K562 (cell line): Measurements from ENCODE around the gene PARP11. TPM values are rescaled to one million over a fixed set of nuclear protein-coding genes. Genes with fewer than 3 reads are reported as not detected.

ENCODE experiments used
- ATAC-seq: fragments of 200-7000 bp; cut with Tn5 transposase; 3 replicates; pipeline ENCODE4 v1.9.1; 2020; ENCODE audit warnings: moderate library complexity
- BruUV-seq: library from RNA; stranded (reverse); fragments of 400-500 nt; replicated peaks from 2 replicates; lab custom pipeline; 2021; lab: Mats Ljungman, UMichigan
- CTCF ChIA-PET: fragments of 300-600 bp; formaldehyde crosslinking; extraction: SDS; loops from one replicate; lab custom pipeline; 2021; ENCODE audit warnings: low intra/inter-chr PET ratio; lab: Yijun Ruan, JAX
- POLR2A ChIA-PET: fragments of 300-600, 350-650 bp; sonication (Branson Sonifier 250); formaldehyde crosslinking; extraction: SDS; loops from one replicate; lab custom pipeline; 2021; ENCODE audit warnings: antibody characterized with exemption, inconsistent platforms; lab: Yijun Ruan, JAX
- DNase-seq, 4 experiments: peaks; one replicate each; pipeline versions ENCODE4 v3.0.0 to v3.0.0-alpha.2; 2011 to 2018; ENCODE audit warnings: low spot score in 3 of 4, mixed read lengths in 3 of 4; ENCODE audit errors: extremely low read depth in 1 of 4
- FAIRE-seq: peaks from 2 replicates; lab custom pipeline; 2011; peaks lifted over from hg19 to GRCh38; lab: Jason Lieb, UNC
- H2AFZ ChIP-seq: 2 replicates; pipeline ENCODE4 v1.6.0; 2011; ENCODE audit warnings: low read depth, low read length, control low read depth, inconsistent platforms
- H3K27ac ChIP-seq: fragments of 200-600 bp; 3 replicates; pipeline ENCODE4 v1.8.0; 2011; ENCODE audit warnings: low read depth, mild to moderate bottlenecking, control low read depth, inconsistent platforms, low read length, moderate library complexity, mixed read lengths; ENCODE audit errors: extremely low read depth
- H3K27me3 ChIP-seq, 2 experiments: fragments of 300-600 bp in 1 of 2; 2 replicates in 1 of 2; 3 replicates in 1 of 2; pipeline versions ENCODE4 v1.6.0 to v1.8.0; 2011; ENCODE audit warnings: inconsistent platforms in 2 of 2, low read length in 2 of 2, mild to moderate bottlenecking in 1 of 2, mixed read lengths in 1 of 2, moderate library complexity in 1 of 2; ENCODE audit not compliant: control insufficient read depth in 2 of 2, insufficient read depth in 2 of 2
- H3K36me3 ChIP-seq: fragments of 300-600 bp; 3 replicates; pipeline ENCODE4 v1.8.0; 2011; ENCODE audit warnings: mild to moderate bottlenecking, low read length, inconsistent platforms; ENCODE audit not compliant: control insufficient read depth, insufficient read depth
- H3K4me1 ChIP-seq, 2 experiments: fragments of 200-600 bp in 1 of 2; replicated peaks in 1 of 2; 2 replicates in 1 of 2; 3 replicates in 1 of 2; pipeline versions ENCODE4 v1.5.1 to v1.8.0; 2011; ENCODE audit warnings: inconsistent platforms in 2 of 2, low read length in 2 of 2, mild to moderate bottlenecking in 1 of 2, mixed read lengths in 1 of 2, moderate library complexity in 1 of 2; ENCODE audit not compliant: control insufficient read depth in 2 of 2, insufficient read depth in 2 of 2
- H3K4me2 ChIP-seq: 2 replicates; pipeline ENCODE4 v1.6.1; 2011; ENCODE audit warnings: low read length, control low read depth, inconsistent platforms, mixed read lengths; ENCODE audit not compliant: insufficient read depth
- H3K4me3 ChIP-seq: fragments of 200-600 bp; sonication (generic), shearing (Covaris generic); 2 replicates; pipeline ENCODE4 v1.5.1; 2016; ENCODE audit warnings: control low read depth, inconsistent platforms
- H3K79me2 ChIP-seq: fragments of 200-600 bp; 3 replicates; pipeline ENCODE4 v1.8.0; 2011; ENCODE audit warnings: low read length, inconsistent platforms; ENCODE audit not compliant: control insufficient read depth, insufficient read depth
- H3K9ac ChIP-seq, 2 experiments: 2 replicates each; pipeline versions ENCODE4 v1.6.0 to v1.6.1; 2011; ENCODE audit warnings: low read depth in 2 of 2, low read length in 2 of 2, control low read depth in 1 of 2, inconsistent platforms in 1 of 2, mild to moderate bottlenecking in 1 of 2, mixed read lengths in 1 of 2; ENCODE audit not compliant: insufficient read depth in 1 of 2
- H3K9me1 ChIP-seq: one replicate; pipeline ENCODE4 v1.6.0; 2011; ENCODE audit warnings: inconsistent platforms, mild to moderate bottlenecking, low read length, moderate library complexity; ENCODE audit not compliant: control insufficient read depth, insufficient read depth
- H3K9me3 ChIP-seq: replicated peaks from 2 replicates; pipeline ENCODE4 v1.5.1; 2011; ENCODE audit warnings: low read depth, low read length, inconsistent platforms; ENCODE audit not compliant: control insufficient read depth, insufficient read depth
- H4K20me1 ChIP-seq: replicated peaks from 2 replicates; pipeline ENCODE4 v1.6.1; 2011; ENCODE audit warnings: low read length, inconsistent platforms, mixed read lengths; ENCODE audit not compliant: control insufficient read depth, insufficient read depth
- CCAR2 ChIP-seq: fragments of 200-400 bp; formaldehyde crosslinking; IDR thresholded peaks from 2 replicates; pipeline ENCODE4 v1.6.1; 2017; ENCODE audit warnings: mild to moderate bottlenecking, low read depth, low read length
- CREB1 ChIP-seq, 2 experiments: sonication (generic) in 1 of 2; formaldehyde crosslinking in 1 of 2; IDR thresholded peaks; 2 replicates each; pipeline versions ENCODE4 v1.6.1 to v1.8.0; 2012 to 2022; ENCODE audit warnings: inconsistent platforms in 1 of 2, mild to moderate bottlenecking in 1 of 2, missing genetic modification reagents in 1 of 2, moderate library complexity in 1 of 2
- CREB3L1 ChIP-seq: fragments of 450-650 bp; IDR thresholded peaks from 2 replicates; pipeline ENCODE4 v1.6.1; 2014; ENCODE audit warnings: low read depth, mild to moderate bottlenecking, moderate library complexity, borderline replicate concordance
- CTBP1 ChIP-seq: fragments of 450-650 bp; IDR thresholded peaks from 2 replicates; pipeline ENCODE4 v1.6.1; 2016; ENCODE audit warnings: borderline replicate concordance
- CTCF ChIP-seq, 3 experiments: IDR thresholded peaks in 2 of 3; conservative IDR thresholded peaks in 1 of 3; 2 replicates each; pipeline ENCODE4 v1.5.1; 2011 to 2012; ENCODE audit warnings: low read length in 3 of 3, mild to moderate bottlenecking in 3 of 3, control low read depth in 2 of 3, improper control_type of control experiment in 1 of 3, inconsistent platforms in 1 of 3, low read depth in 1 of 3, mixed read lengths in 1 of 3, moderate library complexity in 1 of 3; ENCODE audit not compliant: insufficient read depth in 2 of 3
- FOXJ3 ChIP-seq: sonication (generic); formaldehyde crosslinking; IDR thresholded peaks from 2 replicates; pipeline ENCODE4 v1.4.0; 2020; ENCODE audit warnings: mild to moderate bottlenecking, missing genetic modification reagents
- MCM3 ChIP-seq: fragments of 450-650 bp; IDR thresholded peaks from 2 replicates; pipeline ENCODE4 v1.6.1; 2016
- NR2C2 ChIP-seq, 2 experiments: fragments of 200-800 bp in 1 of 2; sonication (Bioruptor generic) in 1 of 2; sonication (generic) in 1 of 2; formaldehyde crosslinking in 1 of 2; IDR thresholded peaks; 2 replicates each; pipeline versions ENCODE4 v1.6.1 to v1.8.0; 2016 to 2022; ENCODE audit warnings: mild to moderate bottlenecking in 1 of 2, missing compliant biosample characterization in 1 of 2, missing genetic modification characterization in 1 of 2, missing genetic modification reagents in 1 of 2
- PKNOX1 ChIP-seq: fragments of 450-650 bp; IDR thresholded peaks from 2 replicates; pipeline ENCODE4 v1.6.1; 2016
- RBM34 ChIP-seq: fragments of 200-400 bp; formaldehyde crosslinking; IDR thresholded peaks from 2 replicates; pipeline ENCODE4 v1.6.1; 2018; ENCODE audit warnings: low read length, borderline replicate concordance; ENCODE audit not compliant: insufficient read depth
- RUNX1 ChIP-seq: sonication (generic); IDR thresholded peaks from 2 replicates; pipeline ENCODE4 v1.6.1; 2016; ENCODE audit warnings: antibody characterized with exemption, low read depth
- STAT5B ChIP-seq: fragments of 250-450 bp; sonication (Bioruptor Pico); IDR thresholded peaks from 2 replicates; pipeline ENCODE4 v1.8.0; 2021; ENCODE audit warnings: mild to moderate bottlenecking, inconsistent platforms
- ZNF384 ChIP-seq: IDR thresholded peaks from 2 replicates; pipeline ENCODE4 v1.6.1; 2012; ENCODE audit warnings: low read depth, low read length, improper control_type of control experiment
- ZNF76 ChIP-seq: fragments of 250-450 bp; sonication (Bioruptor Pico); IDR thresholded peaks from 2 replicates; pipeline ENCODE4 v1.4.0; 2020; ENCODE audit warnings: mild to moderate bottlenecking, moderate library complexity, borderline replicate concordance
- WGBS: fragments of 100-300 bp; shearing (Covaris generic); methylation state at CpG from one replicate; pipeline ENCODE4 v1.1.6; 2016; ENCODE audit warnings: low coverage, mixed read lengths; ENCODE audit not compliant: insufficient coverage; ENCODE audit errors: missing lambda C conversion rate; 5-methylcytosine and 5-hydroxymethylcytosine counted together
- in situ Hi-C: fragments of 300-500 bp; cut with MboI; formaldehyde crosslinking; loops from 4 replicates; pipeline ENCODE4 v1.15.0; 2018; ENCODE audit warnings: inconsistent platforms, mixed read lengths
- intact Hi-C: fragments of 100-400 bp; cut with micrococcal nuclease; formaldehyde crosslinking; loops from 2 replicates; pipeline ENCODE4 v1.14.2; 2022
- polyA plus RNA-seq, 8 experiments: library from polyadenylated mRNA; depleted of rRNA in 4 of 8; stranded (reverse) in 5 of 8; unstranded in 3 of 8; fragments of >200 nt; fragmentation: Nextera tagmentation in 2 of 8; fragmentation: Illumina TruSeq in 1 of 8; extraction: Ambion mirVana in 2 of 8; extraction: Trizol in 1 of 8; gene quantifications; 2 replicates each; pipeline versions ENCODE4 v1.2.1 to v1.2.3, GENCODE V29; 2011 to 2014; ENCODE audit warnings: inconsistent platforms in 1 of 8, missing spikeins in 1 of 8
- total RNA-seq, 7 experiments: library from RNA; depleted of rRNA in 6 of 7; stranded (reverse); fragments of >200 nt in 6 of 7; fragmentation: Illumina TruSeq in 2 of 7; extraction: Trizol in 2 of 7; gene quantifications; 2 replicates each; pipeline versions ENCODE4 v1.2.1 to v1.2.3, GENCODE V29; 2011 to 2021; ENCODE audit warnings: low replicate concordance in 1 of 7
- TF ChIP-seq, protein P1 (sequence below): fragments of 250-450 bp; sonication (Bioruptor Pico); IDR thresholded peaks from 2 replicates; pipeline ENCODE4 v1.8.0; 2022; ENCODE audit warnings: inconsistent platforms

PARP11 gene
- total and polyA plus RNA-seq, 9 of the 15 experiments (the other 6 are each of a cell fraction or from before 2014, with no cell fraction given): 0.40 to 2.5 (median 1.4) TPM

DNA sequence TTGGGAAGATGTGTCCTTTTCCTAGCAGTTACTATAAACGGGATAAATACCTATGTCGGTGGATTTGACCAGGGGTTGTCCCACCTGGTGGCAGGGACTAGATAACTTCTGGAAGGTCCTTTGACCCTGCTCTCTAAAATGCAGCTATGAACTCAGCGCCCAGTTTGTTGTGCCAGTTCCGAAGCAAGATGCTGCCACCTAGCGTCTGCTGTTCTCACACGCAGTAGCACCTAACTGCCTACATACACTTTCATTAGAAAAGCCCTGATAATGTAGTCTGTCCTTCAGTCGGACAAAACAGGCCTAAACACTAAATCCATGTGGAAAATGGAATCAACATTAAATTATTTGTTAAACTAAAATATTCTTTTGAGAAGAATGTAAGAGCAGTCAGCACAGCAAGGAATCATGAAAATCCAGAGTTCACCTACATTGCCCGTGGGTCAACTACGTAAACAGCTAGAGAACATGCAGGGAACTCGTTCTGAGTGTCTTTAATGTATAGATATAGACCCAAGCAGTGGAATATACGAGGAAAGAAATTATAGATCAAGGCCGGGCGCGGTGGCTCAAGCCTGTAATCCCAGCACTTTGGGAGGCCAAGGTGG is 69.2 kb downstream of the PARP11 start (continued):
- no peak for TF ChIP-seq ZNF76 (CRISPR knock-in tag)
- TF ChIP-seq CREB3L1: no peak
- peak; percentile 74 to 82 (median 76) for TF ChIP-seq CTCF (IDR thresholded peaks at IDR 0.05 in 2 of 3, conservative IDR thresholded peaks at IDR 0.05 in 1 of 3; ENCODE audit: insufficient read depth in 2 of 3, low read depth in 1 of 3, low read length in 3 of 3)
- no peak for TF ChIP-seq ZNF384
- no peak for TF ChIP-seq CCAR2

DNA sequence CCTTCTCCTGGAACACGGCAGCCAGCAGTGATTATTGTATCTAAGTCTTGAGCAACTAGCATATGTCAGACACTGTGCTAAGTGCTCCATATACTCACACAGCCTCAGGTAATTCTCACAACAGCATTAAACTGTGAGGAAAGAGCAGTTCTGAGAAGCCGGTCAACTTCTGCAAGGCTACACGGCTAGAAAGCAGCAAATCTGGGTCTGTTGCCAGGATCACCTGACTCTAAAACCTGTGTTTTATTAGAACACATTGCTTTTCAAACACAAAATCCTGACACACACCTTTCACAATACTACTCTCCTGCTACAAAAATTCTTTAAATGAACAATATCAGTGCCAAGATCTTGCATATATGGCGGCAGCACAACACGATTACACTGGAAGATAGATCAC is 70.5 kb downstream of the PARP11 start:
- H3K36me3 ChIP-seq: no peaks in the 10 kb centered on the region
- no peak overlapping the region for H3K4me2 ChIP-seq
- POLR2A ChIA-PET: no interaction called here
- CTCF ChIA-PET: interaction anchor here (2.2 kb wide), 1 partner anchor 503 kb away, joined by 16 read pairs; no protein-coding TSS in a partner anchor
- ATAC-seq: no peak
- no peaks in the 10 kb centered on the region for H3K79me2 ChIP-seq
- H3K9ac ChIP-seq: no peak overlapping the region
- no peaks in the 10 kb centered on the region for H4K20me1 ChIP-seq
- no peak overlapping the region for H2AFZ ChIP-seq
- no peaks in the 10 kb centered on the region for H3K9me3 ChIP-seq
- no TSS peak for BruUV-seq
- in situ Hi-C loops (loop anchor here (5.0 kb wide), 1 partner anchor 505 kb away; no protein-coding TSS in a partner anchor), intact Hi-C loops (no loop called here)
- no peak for DNase-seq
- FAIRE-seq: no peak
- no peaks in the 10 kb centered on the region for H3K9me1 ChIP-seq
- H3K27me3 ChIP-seq: no peaks in the 10 kb centered on the region
- no peak overlapping the region for H3K27ac ChIP-seq
- 18% methylated on average over 5 of the region's 5 CpGs for WGBS
- no peaks in the 10 kb centered on the region for H3K4me1 ChIP-seq
- H3K4me3 ChIP-seq: no peak overlapping the region
- no peak for TF ChIP-seq FOXJ3 (CRISPR knock-in tag)
- no peak for TF ChIP-seq STAT5B (CRISPR knock-in tag)
- no peak for TF ChIP-seq MCM3
- no peak for TF ChIP-seq CREB1 (IDR thresholded peaks at IDR 0.05)
- TF ChIP-seq CREB1 (CRISPR knock-in tag; IDR thresholded peaks at IDR 0.05): no peak
- TF ChIP-seq RUNX1: no peak
- TF ChIP-seq RBM34: no peak
- TF ChIP-seq CTBP1: no peak
- TF ChIP-seq, protein P1, sequence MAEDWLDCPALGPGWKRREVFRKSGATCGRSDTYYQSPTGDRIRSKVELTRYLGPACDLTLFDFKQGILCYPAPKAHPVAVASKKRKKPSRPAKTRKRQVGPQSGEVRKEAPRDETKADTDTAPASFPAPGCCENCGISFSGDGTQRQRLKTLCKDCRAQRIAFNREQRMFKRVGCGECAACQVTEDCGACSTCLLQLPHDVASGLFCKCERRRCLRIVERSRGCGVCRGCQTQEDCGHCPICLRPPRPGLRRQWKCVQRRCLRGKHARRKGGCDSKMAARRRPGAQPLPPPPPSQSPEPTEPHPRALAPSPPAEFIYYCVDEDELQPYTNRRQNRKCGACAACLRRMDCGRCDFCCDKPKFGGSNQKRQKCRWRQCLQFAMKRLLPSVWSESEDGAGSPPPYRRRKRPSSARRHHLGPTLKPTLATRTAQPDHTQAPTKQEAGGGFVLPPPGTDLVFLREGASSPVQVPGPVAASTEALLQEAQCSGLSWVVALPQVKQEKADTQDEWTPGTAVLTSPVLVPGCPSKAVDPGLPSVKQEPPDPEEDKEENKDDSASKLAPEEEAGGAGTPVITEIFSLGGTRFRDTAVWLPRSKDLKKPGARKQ (CRISPR knock-in tag): no peak
- no peak for TF ChIP-seq PKNOX1
- TF ChIP-seq NR2C2 (CRISPR knock-in tag; IDR thresholded peaks at IDR 0.05): no peak
- no peak for TF ChIP-seq NR2C2 (tag; IDR thresholded peaks at IDR 0.05)
